GM12873 (cell line): Measurements from ENCODE around the gene ALLC.

Source experiments
- TF ChIP-seq, protein P1 (sequence below): IDR thresholded peaks from 2 replicates; pipeline ENCODE4 v1.5.1; 2012; ENCODE audit warnings: low read depth, mild to moderate bottlenecking, moderate library complexity, low read length, control low read depth; ENCODE audit not compliant: insufficient read depth; ENCODE audit errors: missing control alignments

ALLC gene

GRCh38 chr2:3689998-3690748 lies 32.2 kb downstream of the ALLC start:
- TF ChIP-seq, protein P1, sequence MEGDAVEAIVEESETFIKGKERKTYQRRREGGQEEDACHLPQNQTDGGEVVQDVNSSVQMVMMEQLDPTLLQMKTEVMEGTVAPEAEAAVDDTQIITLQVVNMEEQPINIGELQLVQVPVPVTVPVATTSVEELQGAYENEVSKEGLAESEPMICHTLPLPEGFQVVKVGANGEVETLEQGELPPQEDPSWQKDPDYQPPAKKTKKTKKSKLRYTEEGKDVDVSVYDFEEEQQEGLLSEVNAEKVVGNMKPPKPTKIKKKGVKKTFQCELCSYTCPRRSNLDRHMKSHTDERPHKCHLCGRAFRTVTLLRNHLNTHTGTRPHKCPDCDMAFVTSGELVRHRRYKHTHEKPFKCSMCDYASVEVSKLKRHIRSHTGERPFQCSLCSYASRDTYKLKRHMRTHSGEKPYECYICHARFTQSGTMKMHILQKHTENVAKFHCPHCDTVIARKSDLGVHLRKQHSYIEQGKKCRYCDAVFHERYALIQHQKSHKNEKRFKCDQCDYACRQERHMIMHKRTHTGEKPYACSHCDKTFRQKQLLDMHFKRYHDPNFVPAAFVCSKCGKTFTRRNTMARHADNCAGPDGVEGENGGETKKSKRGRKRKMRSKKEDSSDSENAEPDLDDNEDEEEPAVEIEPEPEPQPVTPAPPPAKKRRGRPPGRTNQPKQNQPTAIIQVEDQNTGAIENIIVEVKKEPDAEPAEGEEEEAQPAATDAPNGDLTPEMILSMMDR = no peak

GRCh38 chr2:3692375-3692774 lies 34.4 kb downstream of the ALLC start:
- TF ChIP-seq, protein P1 = peak; percentile 32

GRCh38 chr2:3696545-3696944 lies 38.5 kb downstream of the ALLC start:
- TF ChIP-seq, protein P1 = no peak

GRCh38 chr2:3701071-3701470 lies 43.1 kb downstream of the ALLC start:
- TF ChIP-seq, protein P1 = no peak

- TF ChIP-seq, protein P1 = no peak
Measured at GRCh38 chr2:3703236-3703756, 45.3 kb downstream of the ALLC start, which contains the start of gene DCDC2C. TSS of gene DCDC2C (plus strand) at chr2:3703575. CDS start at chr2:3703752, 177 bp downstream.

GRCh38 chr2:3703757-3704355 lies 45.9 kb downstream of the ALLC start:
- TF ChIP-seq, protein P1 = no peak

- TF ChIP-seq, protein P1 = no peak
Measured at GRCh38 chr2:3704692-3705091, 46.7 kb downstream of the ALLC start.
